ENCODE data around the gene TMEM151B. TPM values are rescaled to one million over a fixed set of nuclear protein-coding genes. Genes with fewer than 3 reads are reported as not detected.

Gene TMEM151B
- total and polyA plus RNA-seq, 2 of the 13 experiments (the other 11 are each of a cell fraction or from before 2014, with no cell fraction given): not detected

DNA sequence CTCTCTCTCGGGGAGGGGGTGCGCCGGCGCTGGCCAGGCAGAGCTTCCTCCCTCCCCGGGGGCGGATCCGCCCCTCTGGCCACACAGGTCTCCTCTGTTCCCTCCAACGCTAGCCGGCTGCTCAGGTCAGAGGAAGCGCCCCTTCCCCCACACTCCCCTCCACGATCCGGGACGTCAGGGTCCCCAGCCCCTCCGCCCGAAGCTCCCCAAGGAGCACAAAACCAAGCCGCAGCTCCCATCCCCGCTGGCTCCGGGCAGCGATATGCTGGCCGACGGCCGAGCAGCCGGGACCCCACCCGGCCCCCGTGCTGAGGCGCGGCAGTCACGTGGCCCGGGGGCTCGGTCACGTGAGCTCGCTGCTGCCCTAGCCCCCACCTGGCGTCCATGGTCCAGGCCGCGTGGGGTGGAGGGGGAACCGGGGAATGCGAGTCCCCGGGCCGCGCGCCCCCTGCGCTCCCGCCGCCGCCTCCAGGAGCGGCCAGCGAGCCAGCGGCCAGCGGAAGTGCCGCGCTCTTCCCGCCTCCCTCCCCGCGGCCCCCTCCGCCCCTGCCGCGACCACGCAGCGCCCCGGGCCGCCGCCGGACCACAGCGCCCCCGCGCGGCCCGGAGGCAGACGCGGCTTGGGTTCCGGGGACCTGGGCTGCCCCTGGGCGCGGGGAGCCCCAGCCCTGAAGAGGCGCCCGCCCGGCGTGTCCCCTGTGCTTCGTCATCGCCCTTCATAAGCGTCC lies 13.1 kb upstream of the TMEM151B start, which contains the start of gene SLC35B2 (continued):
- TF ChIP-seq, protein P1, sequence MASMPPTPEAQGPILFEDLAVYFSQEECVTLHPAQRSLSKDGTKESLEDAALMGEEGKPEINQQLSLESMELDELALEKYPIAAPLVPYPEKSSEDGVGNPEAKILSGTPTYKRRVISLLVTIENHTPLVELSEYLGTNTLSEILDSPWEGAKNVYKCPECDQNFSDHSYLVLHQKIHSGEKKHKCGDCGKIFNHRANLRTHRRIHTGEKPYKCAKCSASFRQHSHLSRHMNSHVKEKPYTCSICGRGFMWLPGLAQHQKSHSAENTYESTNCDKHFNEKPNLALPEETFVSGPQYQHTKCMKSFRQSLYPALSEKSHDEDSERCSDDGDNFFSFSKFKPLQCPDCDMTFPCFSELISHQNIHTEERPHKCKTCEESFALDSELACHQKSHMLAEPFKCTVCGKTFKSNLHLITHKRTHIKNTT (CRISPR knock-in tag; IDR thresholded peaks at IDR 0.05): no peak
- TF ChIP-seq ZNF670 (CRISPR knock-in tag; IDR thresholded peaks at IDR 0.05; ENCODE audit: borderline replicate concordance): peak; percentile 84
- peak; percentile 89; the same call in 1 of the 2 replicates for TF ChIP-seq ZNF33B (CRISPR knock-in tag; IDR thresholded peaks at IDR 0.05)
- TF ChIP-seq, protein P2, sequence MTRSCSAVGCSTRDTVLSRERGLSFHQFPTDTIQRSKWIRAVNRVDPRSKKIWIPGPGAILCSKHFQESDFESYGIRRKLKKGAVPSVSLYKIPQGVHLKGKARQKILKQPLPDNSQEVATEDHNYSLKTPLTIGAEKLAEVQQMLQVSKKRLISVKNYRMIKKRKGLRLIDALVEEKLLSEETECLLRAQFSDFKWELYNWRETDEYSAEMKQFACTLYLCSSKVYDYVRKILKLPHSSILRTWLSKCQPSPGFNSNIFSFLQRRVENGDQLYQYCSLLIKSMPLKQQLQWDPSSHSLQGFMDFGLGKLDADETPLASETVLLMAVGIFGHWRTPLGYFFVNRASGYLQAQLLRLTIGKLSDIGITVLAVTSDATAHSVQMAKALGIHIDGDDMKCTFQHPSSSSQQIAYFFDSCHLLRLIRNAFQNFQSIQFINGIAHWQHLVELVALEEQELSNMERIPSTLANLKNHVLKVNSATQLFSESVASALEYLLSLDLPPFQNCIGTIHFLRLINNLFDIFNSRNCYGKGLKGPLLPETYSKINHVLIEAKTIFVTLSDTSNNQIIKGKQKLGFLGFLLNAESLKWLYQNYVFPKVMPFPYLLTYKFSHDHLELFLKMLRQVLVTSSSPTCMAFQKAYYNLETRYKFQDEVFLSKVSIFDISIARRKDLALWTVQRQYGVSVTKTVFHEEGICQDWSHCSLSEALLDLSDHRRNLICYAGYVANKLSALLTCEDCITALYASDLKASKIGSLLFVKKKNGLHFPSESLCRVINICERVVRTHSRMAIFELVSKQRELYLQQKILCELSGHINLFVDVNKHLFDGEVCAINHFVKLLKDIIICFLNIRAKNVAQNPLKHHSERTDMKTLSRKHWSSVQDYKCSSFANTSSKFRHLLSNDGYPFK (CRISPR knock-in tag; IDR thresholded peaks at IDR 0.05; ENCODE audit: borderline replicate concordance): peak; percentile 76
- TF ChIP-seq, protein P3, sequence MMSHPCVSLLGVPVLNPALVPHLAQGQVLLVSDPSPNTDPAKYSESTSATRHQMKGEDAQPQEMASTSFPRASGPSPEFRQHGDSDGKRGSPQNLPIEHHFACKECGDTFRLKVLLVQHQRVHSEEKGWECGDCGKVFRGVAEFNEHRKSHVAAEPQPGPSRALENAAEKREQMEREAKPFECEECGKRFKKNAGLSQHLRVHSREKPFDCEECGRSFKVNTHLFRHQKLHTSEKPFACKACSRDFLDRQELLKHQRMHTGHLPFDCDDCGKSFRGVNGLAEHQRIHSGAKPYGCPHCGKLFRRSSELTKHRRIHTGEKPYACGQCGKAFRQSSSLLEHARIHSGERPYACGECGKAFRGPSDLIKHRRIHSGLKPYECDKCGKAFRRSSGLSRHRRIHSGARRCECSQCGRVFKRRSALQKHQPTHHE (CRISPR knock-in tag; IDR thresholded peaks at IDR 0.05; ENCODE audit: borderline replicate concordance): peak; percentile 21; the same call in 1 of the 2 replicates
- TF ChIP-seq, protein P4, sequence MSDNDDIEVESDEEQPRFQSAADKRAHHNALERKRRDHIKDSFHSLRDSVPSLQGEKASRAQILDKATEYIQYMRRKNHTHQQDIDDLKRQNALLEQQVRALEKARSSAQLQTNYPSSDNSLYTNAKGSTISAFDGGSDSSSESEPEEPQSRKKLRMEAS (IDR thresholded peaks at IDR 0.05): peak; percentile 95
- no peak for TF ChIP-seq STAT5B (CRISPR knock-in tag; IDR thresholded peaks at IDR 0.05)
- TF ChIP-seq ZNF496 (CRISPR knock-in tag; IDR thresholded peaks at IDR 0.05; ENCODE audit: insufficient replicate concordance): no peak
- TF ChIP-seq, protein P5, sequence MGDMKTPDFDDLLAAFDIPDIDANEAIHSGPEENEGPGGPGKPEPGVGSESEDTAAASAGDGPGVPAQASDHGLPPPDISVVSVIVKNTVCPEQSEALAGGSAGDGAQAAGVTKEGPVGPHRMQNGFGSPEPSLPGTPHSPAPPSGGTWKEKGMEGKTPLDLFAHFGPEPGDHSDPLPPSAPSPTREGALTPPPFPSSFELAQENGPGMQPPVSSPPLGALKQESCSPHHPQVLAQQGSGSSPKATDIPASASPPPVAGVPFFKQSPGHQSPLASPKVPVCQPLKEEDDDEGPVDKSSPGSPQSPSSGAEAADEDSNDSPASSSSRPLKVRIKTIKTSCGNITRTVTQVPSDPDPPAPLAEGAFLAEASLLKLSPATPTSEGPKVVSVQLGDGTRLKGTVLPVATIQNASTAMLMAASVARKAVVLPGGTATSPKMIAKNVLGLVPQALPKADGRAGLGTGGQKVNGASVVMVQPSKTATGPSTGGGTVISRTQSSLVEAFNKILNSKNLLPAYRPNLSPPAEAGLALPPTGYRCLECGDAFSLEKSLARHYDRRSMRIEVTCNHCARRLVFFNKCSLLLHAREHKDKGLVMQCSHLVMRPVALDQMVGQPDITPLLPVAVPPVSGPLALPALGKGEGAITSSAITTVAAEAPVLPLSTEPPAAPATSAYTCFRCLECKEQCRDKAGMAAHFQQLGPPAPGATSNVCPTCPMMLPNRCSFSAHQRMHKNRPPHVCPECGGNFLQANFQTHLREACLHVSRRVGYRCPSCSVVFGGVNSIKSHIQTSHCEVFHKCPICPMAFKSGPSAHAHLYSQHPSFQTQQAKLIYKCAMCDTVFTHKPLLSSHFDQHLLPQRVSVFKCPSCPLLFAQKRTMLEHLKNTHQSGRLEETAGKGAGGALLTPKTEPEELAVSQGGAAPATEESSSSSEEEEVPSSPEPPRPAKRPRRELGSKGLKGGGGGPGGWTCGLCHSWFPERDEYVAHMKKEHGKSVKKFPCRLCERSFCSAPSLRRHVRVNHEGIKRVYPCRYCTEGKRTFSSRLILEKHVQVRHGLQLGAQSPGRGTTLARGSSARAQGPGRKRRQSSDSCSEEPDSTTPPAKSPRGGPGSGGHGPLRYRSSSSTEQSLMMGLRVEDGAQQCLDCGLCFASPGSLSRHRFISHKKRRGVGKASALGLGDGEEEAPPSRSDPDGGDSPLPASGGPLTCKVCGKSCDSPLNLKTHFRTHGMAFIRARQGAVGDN (CRISPR knock-in tag; IDR thresholded peaks at IDR 0.05): peak; percentile 94
- peak; percentile 49; the same call in 1 of the 2 replicates for TF ChIP-seq DNMT3B (CRISPR knock-in tag; conservative IDR thresholded peaks at IDR 0.05)
- TF ChIP-seq, protein P6, sequence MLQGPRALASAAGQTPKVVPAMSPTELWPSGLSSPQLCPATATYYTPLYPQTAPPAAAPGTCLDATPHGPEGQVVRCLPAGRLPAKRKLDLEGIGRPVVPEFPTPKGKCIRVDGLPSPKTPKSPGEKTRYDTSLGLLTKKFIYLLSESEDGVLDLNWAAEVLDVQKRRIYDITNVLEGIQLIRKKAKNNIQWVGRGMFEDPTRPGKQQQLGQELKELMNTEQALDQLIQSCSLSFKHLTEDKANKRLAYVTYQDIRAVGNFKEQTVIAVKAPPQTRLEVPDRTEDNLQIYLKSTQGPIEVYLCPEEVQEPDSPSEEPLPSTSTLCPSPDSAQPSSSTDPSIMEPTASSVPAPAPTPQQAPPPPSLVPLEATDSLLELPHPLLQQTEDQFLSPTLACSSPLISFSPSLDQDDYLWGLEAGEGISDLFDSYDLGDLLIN (CRISPR knock-in tag; IDR thresholded peaks at IDR 0.05; ENCODE audit: borderline replicate concordance): no peak; the same call in 1 of the 2 replicates
- 0 out of 2 replicates have a peak, but pooled peaks have one; percentile 77 for TF ChIP-seq ZNF850 (CRISPR knock-in tag; conservative IDR thresholded peaks at IDR 0.05)
- TF ChIP-seq KDM1A (CRISPR knock-in tag; IDR thresholded peaks at IDR 0.05): no peak
- TF ChIP-seq ZNF737 (CRISPR knock-in tag; IDR thresholded peaks at IDR 0.05; ENCODE audit: borderline replicate concordance): no peak
- TF ChIP-seq, protein P7, sequence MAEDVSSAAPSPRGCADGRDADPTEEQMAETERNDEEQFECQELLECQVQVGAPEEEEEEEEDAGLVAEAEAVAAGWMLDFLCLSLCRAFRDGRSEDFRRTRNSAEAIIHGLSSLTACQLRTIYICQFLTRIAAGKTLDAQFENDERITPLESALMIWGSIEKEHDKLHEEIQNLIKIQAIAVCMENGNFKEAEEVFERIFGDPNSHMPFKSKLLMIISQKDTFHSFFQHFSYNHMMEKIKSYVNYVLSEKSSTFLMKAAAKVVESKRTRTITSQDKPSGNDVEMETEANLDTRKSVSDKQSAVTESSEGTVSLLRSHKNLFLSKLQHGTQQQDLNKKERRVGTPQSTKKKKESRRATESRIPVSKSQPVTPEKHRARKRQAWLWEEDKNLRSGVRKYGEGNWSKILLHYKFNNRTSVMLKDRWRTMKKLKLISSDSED (CRISPR knock-in tag; IDR thresholded peaks at IDR 0.05): 0 out of 2 replicates have a peak, but pooled peaks have one; percentile 79

Data from HepG2 (cell line).